BE2C (cell line): ENCODE measurements around the gene ABCA5.

Experiments used
- DNase-seq: peaks from one replicate; pipeline ENCODE4 v3.0.0-alpha.2; 2020
- H3K27me3 ChIP-seq: fragments of 250-450 bp; sonication (Bioruptor Pico); 2 replicates; pipeline ENCODE4 v1.5.1; 2020; ENCODE audit warnings: mild to moderate bottlenecking
- H3K36me3 ChIP-seq: fragments of 250-450 bp; sonication (Bioruptor Pico); 2 replicates; pipeline ENCODE4 v1.5.1; 2020; ENCODE audit warnings: mild to moderate bottlenecking
- H3K4me1 ChIP-seq: fragments of 250-450 bp; sonication (Bioruptor Pico); 2 replicates; pipeline ENCODE4 v1.5.1; 2020
- H3K4me3 ChIP-seq: 2 replicates; pipeline ENCODE4 v1.5.1; 2011; ENCODE audit warnings: low read depth, low read length
- H3K9me3 ChIP-seq: fragments of 250-450 bp; sonication (Bioruptor Pico); 2 replicates; pipeline ENCODE4 v1.5.1; 2020
- CTCF ChIP-seq: IDR thresholded peaks from 2 replicates; pipeline ENCODE4 v1.5.1; 2012; ENCODE audit warnings: mild to moderate bottlenecking, low read depth, low read length

Gene ABCA5

GRCh38 chr17:69361156-69361555, 34.2 kb upstream of the ABCA5 start:
- Histone ChIP-seq H3K4me3 (no peak overlapping the region), H3K9me3 (no peaks in the 10 kb centered on the region), H3K36me3 (no peaks in the 10 kb centered on the region), H3K27me3 (no peaks in the 10 kb centered on the region), H3K4me1 (no peaks in the 10 kb centered on the region)
- no peak for DNase-seq
- no peak for TF ChIP-seq CTCF

- DNase-seq: no peak
- Histone ChIP-seq H3K27me3 (no peaks in the 10 kb centered on the region), H3K36me3 (no peaks in the 10 kb centered on the region), H3K4me3 (no peak overlapping the region), H3K9me3 (no peaks in the 10 kb centered on the region), H3K4me1 (no peaks in the 10 kb centered on the region)
- peak; percentile 31; the same call in 1 of the 2 replicates for TF ChIP-seq CTCF
These were observed 32.0 kb upstream of the ABCA5 start for GRCh38 chr17:69358688-69359596.

GRCh38 chr17:69357701-69358100, 30.8 kb upstream of the ABCA5 start:
- DNase-seq: no peak

GRCh38 chr17:69356625-69357024, 29.7 kb upstream of the ABCA5 start:
- H3K9me3 ChIP-seq: no peaks in the 10 kb centered on the region
- no peaks in the 10 kb centered on the region for H3K4me1 ChIP-seq
- no peak overlapping the region for H3K4me3 ChIP-seq
- no peaks in the 10 kb centered on the region for H3K27me3 ChIP-seq
- TF ChIP-seq CTCF: no peak
- no peak for DNase-seq
- no peaks in the 10 kb centered on the region for H3K36me3 ChIP-seq

More at GRCh38 chr17:69357701-69358100, 30.8 kb upstream of the ABCA5 start:
- H3K4me3 ChIP-seq: no peak overlapping the region
- no peaks in the 10 kb centered on the region for H3K9me3 ChIP-seq
- H3K4me1 ChIP-seq: no peaks in the 10 kb centered on the region
- no peaks in the 10 kb centered on the region for H3K36me3 ChIP-seq
- no peaks in the 10 kb centered on the region for H3K27me3 ChIP-seq
- TF ChIP-seq CTCF: no peak

- no peak overlapping the region for H3K4me3 ChIP-seq
- H3K36me3 ChIP-seq: no peaks in the 10 kb centered on the region
- no peaks in the 10 kb centered on the region for H3K4me1 ChIP-seq
- no peaks in the 10 kb centered on the region for H3K27me3 ChIP-seq
- H3K9me3 ChIP-seq: no peaks in the 10 kb centered on the region
- no peak for DNase-seq
- no peak for TF ChIP-seq CTCF
These were observed 24.0 kb upstream of the ABCA5 start for GRCh38 chr17:69350911-69351310.

- no peaks in the 10 kb centered on the region for H3K9me3 ChIP-seq
- DNase-seq: no peak
- no peaks in the 10 kb centered on the region for H3K36me3 ChIP-seq
- no peak for TF ChIP-seq CTCF
- H3K4me3 ChIP-seq: no peak overlapping the region
- no peaks in the 10 kb centered on the region for H3K27me3 ChIP-seq
- H3K4me1 ChIP-seq: no peaks in the 10 kb centered on the region
These were observed 21.5 kb upstream of the ABCA5 start for GRCh38 chr17:69348429-69348828.
